A673 (cell line): Measurements from ENCODE around the gene HINT3.

Source experiments
- EZH2 ChIP-seq: fragments of 200-600 bp; sonication (generic); IDR thresholded peaks from 2 replicates; pipeline ENCODE4 v1.6.1; 2017; ENCODE audit warnings: borderline replicate concordance, low read depth, mild to moderate bottlenecking, mixed read lengths, antibody characterized with exemption, low read length; ENCODE audit not compliant: poor library complexity, severe bottlenecking
- TF ChIP-seq, protein P1 (sequence below): fragments of 300-800, 200-600 bp; sonication (generic); conservative IDR thresholded peaks from 2 replicates; pipeline ENCODE4 v1.5.1; 2017; ENCODE audit warnings: low read depth, mild to moderate bottlenecking, antibody characterized with exemption, low read length, moderate library complexity, mixed read lengths

DNA sequence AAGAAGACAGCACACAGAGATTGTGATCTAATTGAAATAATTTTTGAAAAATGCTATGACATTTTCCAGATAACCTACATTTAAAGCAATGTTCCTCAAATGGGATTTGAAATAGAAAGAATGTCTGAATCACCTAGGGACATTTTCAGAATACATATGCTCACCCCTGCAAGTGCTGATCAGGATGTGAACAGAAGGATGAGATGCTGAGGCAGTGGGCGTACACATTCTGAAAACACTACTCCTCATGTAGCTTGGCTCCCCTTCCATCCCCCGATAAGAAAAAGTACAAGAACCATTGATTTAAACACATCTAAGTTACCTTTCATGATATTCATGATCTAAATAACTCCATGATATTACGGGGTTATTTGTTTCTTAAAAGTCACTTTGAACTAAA lies 29.9 kb upstream of the HINT3 start:
- TF ChIP-seq, protein P1, sequence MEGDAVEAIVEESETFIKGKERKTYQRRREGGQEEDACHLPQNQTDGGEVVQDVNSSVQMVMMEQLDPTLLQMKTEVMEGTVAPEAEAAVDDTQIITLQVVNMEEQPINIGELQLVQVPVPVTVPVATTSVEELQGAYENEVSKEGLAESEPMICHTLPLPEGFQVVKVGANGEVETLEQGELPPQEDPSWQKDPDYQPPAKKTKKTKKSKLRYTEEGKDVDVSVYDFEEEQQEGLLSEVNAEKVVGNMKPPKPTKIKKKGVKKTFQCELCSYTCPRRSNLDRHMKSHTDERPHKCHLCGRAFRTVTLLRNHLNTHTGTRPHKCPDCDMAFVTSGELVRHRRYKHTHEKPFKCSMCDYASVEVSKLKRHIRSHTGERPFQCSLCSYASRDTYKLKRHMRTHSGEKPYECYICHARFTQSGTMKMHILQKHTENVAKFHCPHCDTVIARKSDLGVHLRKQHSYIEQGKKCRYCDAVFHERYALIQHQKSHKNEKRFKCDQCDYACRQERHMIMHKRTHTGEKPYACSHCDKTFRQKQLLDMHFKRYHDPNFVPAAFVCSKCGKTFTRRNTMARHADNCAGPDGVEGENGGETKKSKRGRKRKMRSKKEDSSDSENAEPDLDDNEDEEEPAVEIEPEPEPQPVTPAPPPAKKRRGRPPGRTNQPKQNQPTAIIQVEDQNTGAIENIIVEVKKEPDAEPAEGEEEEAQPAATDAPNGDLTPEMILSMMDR = no peak
- TF ChIP-seq EZH2 = no peak
